OCI-LY7 (cell line): ENCODE results near the gene MAEL. TPM values are rescaled to one million over a fixed set of nuclear protein-coding genes. Genes with fewer than 3 reads are reported as not detected.

Experiments used
- BruUV-seq: library from RNA; stranded (reverse); fragments of 400-500 nt; replicated peaks from 2 replicates; lab custom pipeline; 2021; lab: Mats Ljungman, UMichigan
- CTCF ChIA-PET: fragments of 300-600 bp; sonication (Branson Sonifier 250); formaldehyde crosslinking; loops from one replicate; lab custom pipeline; 2022; ENCODE audit warnings: antibody characterized with exemption; ENCODE audit not compliant: unreplicated experiment; lab: Charles Lee
- POLR2A ChIA-PET: fragments of 300-600 bp; sonication (Branson Sonifier 250); formaldehyde crosslinking; loops from one replicate; lab custom pipeline; 2022; ENCODE audit warnings: antibody characterized with exemption; lab: Charles Lee
- DNase-seq: peaks from one replicate; pipeline ENCODE4 v3.0.0-alpha.2; 2015; ENCODE audit warnings: low spot score
- H2AFZ ChIP-seq: fragments of 200-600 bp; sonication (generic), shearing (Covaris generic); 2 replicates; pipeline ENCODE4 v1.6.1; 2014; ENCODE audit warnings: mild to moderate bottlenecking, antibody characterized with exemption, low read length, moderate library complexity
- H3K27ac ChIP-seq: fragments of 200-600 bp; sonication (generic); 2 replicates; pipeline ENCODE4 v1.5.1; 2014; ENCODE audit warnings: mixed run types, low read depth, mild to moderate bottlenecking, moderate library complexity, low read length, inconsistent platforms; ENCODE audit not compliant: poor library complexity, severe bottlenecking
- H3K36me3 ChIP-seq: fragments of 200-600 bp; sonication (generic); 2 replicates; pipeline ENCODE4 v1.6.1; 2014; ENCODE audit warnings: mild to moderate bottlenecking, antibody characterized with exemption, low read length, moderate library complexity, mixed read lengths; ENCODE audit not compliant: insufficient read depth
- H3K4me1 ChIP-seq: fragments of 200-600 bp; sonication (generic); 2 replicates; pipeline ENCODE4 v1.5.1; 2014; ENCODE audit warnings: mild to moderate bottlenecking, low read length; ENCODE audit not compliant: insufficient read depth, poor library complexity, severe bottlenecking
- H3K4me2 ChIP-seq: fragments of 200-600 bp; sonication (generic); 2 replicates; pipeline ENCODE4 v1.6.1; 2014; ENCODE audit warnings: mild to moderate bottlenecking, low read length
- H3K4me3 ChIP-seq: fragments of 200-600 bp; sonication (generic); 2 replicates; pipeline ENCODE4 v1.5.1; 2014; ENCODE audit warnings: mild to moderate bottlenecking, low read depth, low read length; ENCODE audit not compliant: poor library complexity, severe bottlenecking
- H3K79me2 ChIP-seq: fragments of 200-600 bp; sonication (generic); 2 replicates; pipeline ENCODE4 v1.6.1; 2016; ENCODE audit warnings: low read depth, mild to moderate bottlenecking, low read length, moderate library complexity, mixed read lengths; ENCODE audit not compliant: insufficient read depth
- H3K9me2 ChIP-seq: fragments of 200-600 bp; sonication (generic); 2 replicates; pipeline ENCODE4 v1.6.1; 2016; ENCODE audit warnings: mild to moderate bottlenecking, low read length, mixed read lengths; ENCODE audit not compliant: insufficient read depth
- H3K9me3 ChIP-seq: fragments of 200-600 bp; sonication (generic); 2 replicates; pipeline ENCODE4 v1.6.1; 2014; ENCODE audit warnings: mild to moderate bottlenecking, mixed run types, low read length, mixed read lengths
- H4K20me1 ChIP-seq: fragments of 200-600 bp; sonication (generic); 2 replicates; pipeline ENCODE4 v1.6.1; 2014; ENCODE audit warnings: mild to moderate bottlenecking, antibody characterized with exemption, low read length, moderate library complexity, mixed read lengths; ENCODE audit not compliant: insufficient read depth
- EZH2phosphoT487 ChIP-seq: fragments of 200-600 bp; sonication (generic); IDR thresholded peaks from 2 replicates; pipeline ENCODE4 v1.6.1; 2018; ENCODE audit warnings: low read depth, borderline replicate concordance, mild to moderate bottlenecking, mixed run types, antibody characterized with exemption, low read length, moderate library complexity, mixed read lengths
- intact Hi-C: fragments of 100-400 bp; cut with micrococcal nuclease; formaldehyde crosslinking; loops from one replicate; pipeline ENCODE4 v1.10.0; 2022; ENCODE audit not compliant: unreplicated experiment
- total RNA-seq, 2 experiments: library from RNA; depleted of rRNA in 1 of 2; stranded (reverse); fragments of >200 nt in 1 of 2; shearing (Covaris generic) in 1 of 2; gene quantifications; 2 replicates each; pipeline ENCODE4 v1.2.3, GENCODE V29; 2014 to 2022
- TF ChIP-seq, protein P1 (sequence below): fragments of 200-600 bp; sonication (generic); conservative IDR thresholded peaks from 2 replicates; pipeline ENCODE4 v1.5.1; 2014; ENCODE audit warnings: mild to moderate bottlenecking, antibody characterized with exemption, low read length, moderate library complexity, mixed read lengths

The MAEL gene
- total RNA-seq, 2 experiments from 2014 or later, result not detected

DNA sequence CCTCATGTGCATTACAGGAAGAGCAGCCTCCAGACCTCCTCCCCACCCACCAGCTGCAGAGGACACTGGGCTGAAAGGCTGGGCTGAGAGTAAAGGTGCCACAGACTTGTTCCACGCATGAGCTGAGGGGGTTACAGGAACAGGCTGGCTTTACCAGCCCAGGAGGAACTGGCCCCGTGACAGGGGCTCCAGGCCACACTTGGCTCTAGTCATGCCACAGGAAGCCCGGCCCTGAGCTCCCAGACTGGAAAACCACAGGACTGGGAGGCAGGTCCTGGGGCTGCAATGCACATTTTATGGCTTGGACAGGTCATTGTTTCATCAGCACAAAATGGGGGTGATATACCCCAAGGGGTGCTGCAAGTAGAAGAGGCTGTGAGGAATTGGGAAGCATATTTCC, 65.5 kb downstream of the MAEL start:
- H3K4me3 ChIP-seq, result no peak overlapping the region
- H2AFZ ChIP-seq, result no peak overlapping the region
- H3K27ac ChIP-seq, result no peak overlapping the region
- no TSS peak for BruUV-seq
- DNase-seq, result no peak
- no peaks in the 10 kb centered on the region for H3K9me2 ChIP-seq
- POLR2A ChIA-PET, result interaction anchor here (0.5 to 0.6 kb wide), 2 partner anchors 372 to 886 kb away, joined by 3 read pairs; no protein-coding TSS in a partner anchor
- H3K36me3 ChIP-seq, result no peaks in the 10 kb centered on the region
- no peaks in the 10 kb centered on the region for H3K79me2 ChIP-seq
- H3K4me1 ChIP-seq, result peaks cover 7% of the 10 kb centered on the region
- intact Hi-C loops, result no loop called here
- TF ChIP-seq EZH2phosphoT487, result no peak
- TF ChIP-seq, protein P1, sequence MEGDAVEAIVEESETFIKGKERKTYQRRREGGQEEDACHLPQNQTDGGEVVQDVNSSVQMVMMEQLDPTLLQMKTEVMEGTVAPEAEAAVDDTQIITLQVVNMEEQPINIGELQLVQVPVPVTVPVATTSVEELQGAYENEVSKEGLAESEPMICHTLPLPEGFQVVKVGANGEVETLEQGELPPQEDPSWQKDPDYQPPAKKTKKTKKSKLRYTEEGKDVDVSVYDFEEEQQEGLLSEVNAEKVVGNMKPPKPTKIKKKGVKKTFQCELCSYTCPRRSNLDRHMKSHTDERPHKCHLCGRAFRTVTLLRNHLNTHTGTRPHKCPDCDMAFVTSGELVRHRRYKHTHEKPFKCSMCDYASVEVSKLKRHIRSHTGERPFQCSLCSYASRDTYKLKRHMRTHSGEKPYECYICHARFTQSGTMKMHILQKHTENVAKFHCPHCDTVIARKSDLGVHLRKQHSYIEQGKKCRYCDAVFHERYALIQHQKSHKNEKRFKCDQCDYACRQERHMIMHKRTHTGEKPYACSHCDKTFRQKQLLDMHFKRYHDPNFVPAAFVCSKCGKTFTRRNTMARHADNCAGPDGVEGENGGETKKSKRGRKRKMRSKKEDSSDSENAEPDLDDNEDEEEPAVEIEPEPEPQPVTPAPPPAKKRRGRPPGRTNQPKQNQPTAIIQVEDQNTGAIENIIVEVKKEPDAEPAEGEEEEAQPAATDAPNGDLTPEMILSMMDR, result no peak
- no peaks in the 10 kb centered on the region for H3K9me3 ChIP-seq
- CTCF ChIA-PET, result interaction anchor here (0.7 to 1.1 kb wide), 2 partner anchors 10 to 318 kb away, joined by 3 read pairs; no protein-coding TSS in a partner anchor
- no peaks in the 10 kb centered on the region for H4K20me1 ChIP-seq
- no peak overlapping the region for H3K4me2 ChIP-seq

DNA sequence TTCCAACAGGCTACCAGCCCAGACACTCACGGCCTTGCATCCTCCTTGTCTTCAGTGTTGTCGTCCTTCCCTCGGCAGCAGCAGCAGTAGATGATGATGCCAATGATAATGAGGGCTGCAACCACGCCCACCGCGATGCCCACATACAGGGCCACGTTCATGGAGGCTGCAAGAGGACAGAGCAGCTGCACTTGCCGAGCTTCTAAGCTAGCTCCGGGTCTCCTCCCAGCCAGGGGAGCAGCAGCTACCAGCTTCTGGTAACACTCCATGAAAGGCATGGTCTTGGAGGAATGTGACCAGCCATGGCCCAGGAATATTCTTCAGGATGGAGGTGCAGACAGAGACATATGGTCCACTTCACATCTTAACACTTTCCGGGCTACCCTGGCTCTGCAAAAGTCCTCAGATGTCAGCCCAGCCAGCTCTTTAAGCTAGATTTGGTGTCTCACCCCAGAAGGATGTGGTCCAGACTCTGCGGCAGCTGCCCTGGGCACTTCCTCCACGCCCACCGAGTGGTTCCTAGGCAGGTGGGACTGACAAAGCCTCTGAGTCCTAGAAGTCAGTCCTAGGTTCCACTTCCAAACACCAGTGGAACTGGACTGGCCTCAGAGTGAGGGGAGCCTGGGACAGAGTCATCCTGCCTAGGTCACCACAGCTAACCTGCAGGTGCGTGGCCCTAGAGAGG, 66.0 kb downstream of the MAEL start:
- H2AFZ ChIP-seq, result no peak overlapping the region
- no peaks in the 10 kb centered on the region for H3K79me2 ChIP-seq
- no peaks in the 10 kb centered on the region for H3K9me2 ChIP-seq
- ChIA-PET CTCF (interaction anchor here (1.1 kb wide), 1 partner anchor 11 kb away, joined by 3 read pairs; no protein-coding TSS in a partner anchor), POLR2A (interaction anchor here (0.5 kb wide), 1 partner anchor 373 kb away, joined by 3 read pairs; no protein-coding TSS in a partner anchor)
- H3K36me3 ChIP-seq, result no peaks in the 10 kb centered on the region
- intact Hi-C loops, result loop anchor here (5.0 kb wide), 1 partner anchor 78 kb away; the partner anchor contains the start of gene ILDR2
- no peak overlapping the region for H3K27ac ChIP-seq
- DNase-seq, result no peak
- BruUV-seq, result no TSS peak
- TF ChIP-seq, protein P1, result no peak
- TF ChIP-seq EZH2phosphoT487, result no peak
- H3K4me3 ChIP-seq, result no peak overlapping the region
- H3K4me1 ChIP-seq, result peaks cover 7% of the 10 kb centered on the region
- H3K4me2 ChIP-seq, result no peak overlapping the region
- no peaks in the 10 kb centered on the region for H3K9me3 ChIP-seq
- no peaks in the 10 kb centered on the region for H4K20me1 ChIP-seq
